Mesodermal cell (in vitro differentiated cells): ENCODE results near the gene COX5B. TPM values are rescaled to one million over a fixed set of nuclear protein-coding genes. Genes with fewer than 3 reads are reported as not detected.
"Not testable (repeated sequence)": the region's sequence is repeated elsewhere in the genome, so short reads cannot be mapped to it uniquely, and the experiment has no call there.

ENCODE experiments used
- H3K27ac ChIP-seq: 2 replicates; pipeline ENCODE4 v1.7.0; 2013; ENCODE audit warnings: mild to moderate bottlenecking, low read depth, low read length, moderate library complexity; ENCODE audit not compliant: severe bottlenecking
- H3K36me3 ChIP-seq: 2 replicates; pipeline ENCODE4 v1.7.1; 2013; ENCODE audit warnings: mild to moderate bottlenecking, low read length, moderate library complexity; ENCODE audit not compliant: control insufficient read depth, insufficient read depth
- H3K4me1 ChIP-seq: one replicate; pipeline ENCODE4 v1.7.1; 2013; ENCODE audit warnings: mild to moderate bottlenecking, low read length; ENCODE audit not compliant: insufficient read depth, control insufficient read depth, poor library complexity, severe bottlenecking
- H3K4me3 ChIP-seq: 2 replicates; pipeline ENCODE4 v1.7.0; 2013; ENCODE audit warnings: low read length, control low read depth, mild to moderate bottlenecking; ENCODE audit not compliant: insufficient read depth, poor library complexity, severe bottlenecking; ENCODE audit errors: extremely low read depth
- H3K9me3 ChIP-seq: 2 replicates; pipeline ENCODE4 v1.7.1; 2013; ENCODE audit warnings: mild to moderate bottlenecking, low read length, moderate library complexity; ENCODE audit not compliant: control insufficient read depth
- WGBS, 2 experiments: methylation state at CpG; one replicate each; pipeline ENCODE4 v1.1.5; 2013; ENCODE audit warnings: missing lambda C conversion rate in 2 of 2; ENCODE audit not compliant: insufficient coverage in 2 of 2; 5-methylcytosine and 5-hydroxymethylcytosine counted together
- polyA plus RNA-seq, 2 experiments: library from polyadenylated mRNA; stranded (reverse); fragments of 50-300 nt; gene quantifications; one replicate each; pipeline ENCODE4 v1.2.3, GENCODE V29; 2013

Gene COX5B, protein sequence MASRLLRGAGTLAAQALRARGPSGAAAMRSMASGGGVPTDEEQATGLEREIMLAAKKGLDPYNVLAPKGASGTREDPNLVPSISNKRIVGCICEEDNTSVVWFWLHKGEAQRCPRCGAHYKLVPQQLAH
- polyA plus RNA-seq (2013, experiment 1 of 2), result 297 TPM
- 259 TPM for polyA plus RNA-seq (2013, experiment 2 of 2)

DNA sequence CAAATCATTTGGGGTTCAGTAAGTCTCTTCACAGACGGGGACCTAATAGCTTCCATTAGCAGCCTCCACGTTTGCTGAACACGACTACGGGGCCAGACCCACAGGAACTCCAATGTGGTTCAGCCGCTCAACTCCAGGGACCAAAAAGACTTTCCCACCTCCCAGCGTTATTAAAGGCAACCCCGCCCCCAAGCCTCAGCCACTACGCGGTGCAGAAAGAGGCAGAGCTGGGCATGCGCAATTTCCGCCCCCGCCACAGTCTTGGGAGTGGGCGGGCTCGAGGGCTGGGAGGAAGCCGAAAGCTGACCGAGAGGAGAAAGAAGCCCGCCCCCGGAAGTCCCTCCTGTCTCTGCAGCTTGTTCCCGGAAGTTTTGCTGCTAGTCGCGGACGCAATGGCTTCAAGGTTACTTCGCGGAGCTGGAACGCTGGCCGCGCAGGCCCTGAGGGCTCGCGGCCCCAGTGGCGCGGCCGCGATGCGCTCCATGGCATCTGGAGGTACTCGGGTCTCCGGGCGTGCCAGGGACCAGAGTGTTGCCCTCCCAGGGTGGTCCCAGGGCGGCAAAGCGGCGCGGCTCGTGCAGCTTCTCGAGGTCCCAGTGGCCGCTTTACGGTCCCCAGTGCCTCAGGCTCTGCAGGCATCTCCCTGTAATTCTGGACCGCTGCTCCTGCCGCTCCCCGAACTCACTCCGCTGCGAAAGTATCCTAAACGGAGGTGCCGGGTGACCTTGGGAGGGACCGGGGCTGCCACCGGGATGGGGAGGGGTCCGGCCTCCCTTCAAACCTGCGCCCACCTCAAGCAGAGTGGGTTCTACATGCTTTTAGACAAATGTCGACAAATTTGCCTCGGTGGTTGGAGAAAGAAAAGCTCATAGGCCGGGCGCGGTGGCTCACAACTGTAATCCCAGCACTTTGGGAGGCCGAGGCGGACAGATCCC lies at the start of gene COX5B:
TSS of gene COX5B (plus strand) at position 368 of the 935 bp plus-strand sequence. CDS start at position 393, 25 bp downstream.
- no peaks in the 10 kb centered on the region for H3K4me1 ChIP-seq
- H3K4me3 ChIP-seq, result peak within 1 kb of the TSS; percentile 97
- peaks cover 32% of the 10 kb centered on the region for H3K36me3 ChIP-seq
- peak within 1 kb of the TSS; percentile 78 for H3K27ac ChIP-seq
- no peaks in the 10 kb centered on the region for H3K9me3 ChIP-seq
- 3% methylated on average over 41 to 46 of the region's 63 CpGs for WGBS, 2 experiments

DNA sequence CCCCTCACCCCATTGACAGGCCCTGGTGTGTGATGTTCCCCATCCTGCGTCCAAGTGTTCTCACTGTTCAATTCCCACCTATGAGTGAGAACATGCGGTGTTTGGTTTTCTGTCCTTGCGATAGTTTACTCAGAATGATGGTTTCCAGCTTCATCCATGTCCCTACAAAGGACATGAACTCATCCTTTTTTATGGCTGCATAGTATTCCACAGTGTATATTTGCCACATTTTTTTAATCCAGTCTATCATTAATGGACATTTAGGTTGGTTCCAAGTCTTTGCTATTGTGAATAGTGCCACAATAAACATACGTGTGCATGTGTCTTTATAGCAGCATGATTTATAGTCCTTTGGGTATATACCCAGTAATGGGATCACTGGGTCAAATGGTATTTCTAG lies 49.7 kb upstream of the COX5B start:
- H3K9me3 ChIP-seq, H3K36me3 ChIP-seq, H3K4me1 ChIP-seq, H3K27ac ChIP-seq, H3K4me3 ChIP-seq: not testable (repeated sequence)
- WGBS, 2 experiments, result no CpG with 5 or more reads among the region's 4 CpGs

DNA sequence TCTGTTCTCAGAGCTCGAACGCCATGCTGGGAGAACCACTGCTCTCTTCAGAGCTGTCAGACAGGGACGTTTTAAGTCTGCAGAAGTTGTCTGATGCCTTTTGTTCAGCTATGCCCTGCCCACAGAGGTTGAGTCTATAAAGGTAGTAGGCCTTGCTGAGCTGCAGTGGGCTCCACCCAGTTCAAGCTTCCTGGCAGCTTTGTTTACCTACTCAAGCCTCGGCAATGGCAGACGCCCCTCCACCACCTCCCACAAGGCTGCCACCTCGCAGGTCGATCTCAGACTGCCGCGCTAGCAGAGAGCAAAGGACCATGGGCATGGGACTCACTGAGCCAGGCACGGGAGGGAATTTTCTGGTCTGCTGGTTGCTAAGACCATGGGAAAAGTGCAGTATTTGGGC lies 44.3 kb upstream of the COX5B start:
- H3K4me1 ChIP-seq, H3K4me3 ChIP-seq, H3K9me3 ChIP-seq, H3K36me3 ChIP-seq, H3K27ac ChIP-seq: not testable (repeated sequence)
- WGBS, 2 experiments, result no CpG with 5 or more reads among the region's 10 CpGs

DNA sequence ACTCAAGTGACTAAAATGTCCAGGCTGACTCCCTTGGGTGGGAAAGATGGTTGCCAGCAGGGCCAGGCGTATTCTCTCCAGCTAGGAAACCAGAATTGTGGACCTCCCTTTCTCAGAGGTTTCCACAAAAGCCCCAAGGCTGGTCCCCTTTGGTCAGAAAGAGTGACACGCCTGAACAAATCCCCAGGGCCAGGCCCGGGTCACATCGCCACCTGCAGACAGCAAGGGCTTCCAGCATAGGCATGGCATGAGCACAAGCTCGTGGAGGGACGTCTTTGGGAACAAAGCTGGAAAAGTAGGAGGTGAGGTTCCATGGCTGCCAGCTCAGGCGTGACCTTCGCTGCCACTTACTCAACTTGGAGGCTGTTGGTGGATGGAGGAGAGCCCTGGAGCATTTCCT lies 40.8 kb upstream of the COX5B start:
- H3K27ac ChIP-seq, H3K4me3 ChIP-seq, H3K9me3 ChIP-seq, H3K4me1 ChIP-seq, H3K36me3 ChIP-seq: not testable (repeated sequence)
- WGBS, 2 experiments, result no CpG with 5 or more reads among the region's 8 CpGs

DNA sequence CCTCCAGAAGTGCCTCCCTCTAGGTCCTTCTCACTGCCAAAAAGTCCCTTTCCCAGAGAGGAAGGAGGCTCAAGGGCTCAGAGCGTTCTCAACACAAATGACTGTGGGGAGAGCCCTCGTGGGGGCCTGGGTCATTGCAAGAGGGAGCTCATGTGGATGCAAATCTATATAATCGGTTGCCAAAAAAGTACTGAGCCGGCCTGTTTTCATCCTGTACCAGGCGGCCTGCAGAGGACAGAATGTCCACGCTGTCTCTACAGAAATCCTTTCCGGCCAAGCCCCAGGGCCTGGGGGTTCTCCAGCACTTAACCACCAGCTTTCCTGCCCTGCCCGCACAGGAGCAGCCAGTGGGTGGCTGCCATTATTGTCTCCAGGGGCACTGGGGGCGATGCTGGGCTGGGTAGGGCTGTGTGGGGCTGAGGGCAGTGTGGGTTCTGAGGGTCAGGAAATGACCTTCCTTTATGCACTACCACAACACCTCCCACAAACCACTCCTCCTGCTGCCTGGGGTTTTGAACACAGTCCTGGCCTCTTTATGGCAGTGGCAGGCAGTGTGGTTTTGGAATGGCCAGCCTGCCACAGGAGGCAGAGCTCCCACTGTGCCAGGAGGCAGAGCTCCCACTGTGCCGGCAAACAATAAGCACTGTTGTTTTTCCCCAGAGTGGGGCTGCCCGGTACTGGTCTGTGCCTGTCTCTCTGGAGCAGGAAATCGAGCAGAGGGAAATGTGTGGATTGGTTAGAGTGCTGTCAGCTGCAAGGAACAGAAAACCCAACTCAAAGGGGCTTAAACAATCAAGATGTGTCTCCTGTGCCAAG lies 40.1 kb upstream of the COX5B start:
- H3K36me3 ChIP-seq, H3K9me3 ChIP-seq, H3K4me3 ChIP-seq, H3K27ac ChIP-seq, H3K4me1 ChIP-seq: not testable (repeated sequence)
- WGBS, 2 experiments, result no CpG with 5 or more reads among the region's 12 CpGs

DNA sequence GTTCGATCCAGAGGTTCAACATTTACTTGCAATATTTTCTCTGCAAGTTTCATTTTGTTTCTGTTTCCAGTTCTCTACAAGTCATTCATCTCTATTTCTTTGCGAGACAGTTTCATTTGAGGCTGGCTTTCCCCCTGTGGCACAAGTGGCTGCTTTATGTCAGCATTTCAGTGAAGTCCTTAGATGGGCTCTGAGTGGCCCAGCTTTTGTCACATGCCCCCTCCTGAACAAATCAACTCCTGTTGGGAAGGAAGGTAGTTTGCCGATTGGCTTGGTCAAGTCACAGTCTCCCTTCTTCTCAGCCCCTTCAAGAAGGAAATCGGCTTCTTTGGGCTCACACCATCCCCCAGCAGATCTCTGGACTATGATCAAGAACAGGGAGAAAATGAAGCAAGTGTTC lies 37.1 kb upstream of the COX5B start:
- not testable (repeated sequence) for H3K9me3 ChIP-seq, H3K27ac ChIP-seq, H3K4me1 ChIP-seq, H3K36me3 ChIP-seq, H3K4me3 ChIP-seq
- 90% methylated on average over 2 of the region's 4 CpGs; no CpG with 5 or more reads in 1 of the 2 experiments for WGBS, 2 experiments

DNA sequence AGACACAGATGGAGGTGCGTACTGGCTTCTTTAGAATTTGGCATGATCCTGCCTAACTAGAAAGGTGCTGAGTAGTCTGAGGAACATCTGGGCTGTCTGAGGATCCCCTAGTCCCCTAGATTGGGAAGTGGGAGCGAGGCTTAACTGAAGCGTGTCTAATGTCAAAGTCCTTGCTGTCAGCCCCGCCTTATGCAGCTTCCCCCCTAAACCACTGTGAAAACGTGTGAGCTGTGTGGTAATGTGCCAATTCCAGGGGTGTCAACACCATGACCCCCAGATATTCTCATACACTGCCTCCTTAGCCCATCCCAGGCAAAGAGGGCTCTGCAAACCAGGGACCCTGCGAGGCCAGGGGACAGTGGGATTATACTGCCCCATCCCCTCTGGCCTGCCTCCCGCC lies 34.0 kb upstream of the COX5B start:
- H3K36me3 ChIP-seq, result not testable (repeated sequence)
- WGBS, 2 experiments, result no CpG with 5 or more reads among the region's 7 CpGs

DNA sequence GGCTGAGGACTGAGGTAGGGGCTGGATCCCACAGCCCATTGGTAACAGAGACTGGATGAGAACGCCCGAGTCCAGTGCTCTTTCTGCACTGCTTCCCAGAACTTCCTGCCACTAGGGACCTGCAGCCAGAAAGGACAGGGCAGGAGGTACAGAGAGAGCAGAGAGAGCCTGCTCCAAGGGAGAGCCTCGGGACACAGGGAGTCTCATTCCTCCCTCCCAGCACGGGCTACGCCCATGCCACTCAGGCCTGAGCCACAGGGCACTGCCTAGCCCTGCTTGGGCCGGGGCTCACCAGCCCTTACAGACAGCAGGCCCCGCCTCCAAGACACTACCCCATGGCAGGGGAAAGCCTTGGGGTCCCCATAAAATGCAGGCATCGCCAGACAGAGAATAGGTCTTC lies 30.1 kb upstream of the COX5B start:
- not testable (repeated sequence) for H3K9me3 ChIP-seq, H3K36me3 ChIP-seq, H3K27ac ChIP-seq, H3K4me3 ChIP-seq, H3K4me1 ChIP-seq
- WGBS, 2 experiments, result no CpG with 5 or more reads among the region's 8 CpGs

More for the DNA sequence above, 34.0 kb upstream of the COX5B start:
- H3K9me3 ChIP-seq, H3K4me3 ChIP-seq, H3K4me1 ChIP-seq, H3K27ac ChIP-seq: not testable (repeated sequence)

DNA sequence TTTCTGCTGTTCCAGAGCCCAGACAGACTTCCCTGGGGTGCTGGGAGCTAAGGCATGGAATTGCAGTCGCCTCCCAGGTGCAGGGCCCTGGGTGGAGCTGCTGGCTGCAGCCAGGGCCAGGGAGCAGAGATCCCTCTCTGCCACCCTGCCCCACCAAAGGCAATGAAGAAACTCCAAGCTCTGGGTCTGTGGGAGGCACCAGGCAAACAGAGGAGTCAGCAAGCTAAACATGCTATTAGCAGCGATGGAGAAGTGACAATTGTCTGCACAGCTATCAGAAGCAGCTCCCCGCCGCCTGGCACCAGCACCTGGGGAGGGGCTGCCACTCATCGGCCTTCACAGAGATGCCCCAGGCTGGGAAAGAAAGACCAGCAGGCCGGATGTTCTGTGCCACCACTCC lies 28.0 kb upstream of the COX5B start:
- H3K36me3 ChIP-seq, result no peaks in the 10 kb centered on the region
- H3K27ac ChIP-seq, result no peak overlapping the region
- H3K9me3 ChIP-seq, result no peaks in the 10 kb centered on the region
- WGBS, 2 experiments, result no CpG with 5 or more reads among the region's 6 CpGs
- H3K4me1 ChIP-seq, result no peaks in the 10 kb centered on the region
- H3K4me3 ChIP-seq, result no peak overlapping the region

DNA sequence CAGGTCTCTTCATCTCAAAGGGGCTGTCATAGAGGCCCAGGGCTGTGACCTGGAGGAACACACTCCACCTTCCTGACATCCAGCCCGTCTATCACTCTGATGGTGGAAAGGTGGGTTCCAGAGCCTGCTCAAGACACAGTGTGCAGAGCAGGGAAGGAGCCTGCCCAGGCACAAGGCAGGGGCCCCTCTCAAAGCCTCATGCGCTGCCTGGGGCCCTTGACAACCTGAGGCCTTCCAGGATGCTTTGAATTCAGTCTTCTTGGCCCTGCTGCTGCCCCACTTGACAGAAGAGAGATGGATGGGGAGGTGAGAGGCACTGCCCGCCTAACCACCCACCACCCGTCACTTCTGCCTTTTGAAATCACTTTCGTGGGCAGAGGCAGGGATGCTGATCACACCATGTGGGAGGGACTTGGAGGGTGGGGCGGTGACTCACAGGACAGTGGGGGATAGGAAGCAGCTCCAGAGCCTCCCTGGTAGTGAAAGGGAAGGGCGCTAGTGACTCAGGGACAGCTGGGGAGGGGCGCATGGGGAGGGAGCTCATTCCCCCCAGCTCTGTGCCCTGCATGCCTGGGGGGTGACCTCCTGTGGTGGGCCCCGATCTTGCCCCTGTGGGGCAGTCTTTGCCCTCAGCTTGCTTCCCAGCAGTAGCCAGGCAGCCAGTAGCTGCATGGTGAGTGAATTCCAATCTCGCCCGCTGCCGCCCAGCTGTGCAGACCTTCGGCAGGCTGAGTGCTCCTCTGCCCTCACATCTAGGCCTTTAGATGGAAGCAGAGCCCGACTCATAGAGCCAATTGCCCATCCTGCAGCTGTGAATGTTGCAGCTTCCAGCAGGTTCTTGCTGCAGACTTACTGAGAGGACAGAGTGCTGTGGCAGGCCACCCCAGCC lies 26.7 kb upstream of the COX5B start:
- WGBS, 2 experiments, result no CpG with 5 or more reads among the region's 14 CpGs
- H3K4me1 ChIP-seq, H3K27ac ChIP-seq, H3K36me3 ChIP-seq, H3K4me3 ChIP-seq, H3K9me3 ChIP-seq: not testable (repeated sequence)
